ENCODE results near the gene PGLYRP4.

PGLYRP4 gene

DNA sequence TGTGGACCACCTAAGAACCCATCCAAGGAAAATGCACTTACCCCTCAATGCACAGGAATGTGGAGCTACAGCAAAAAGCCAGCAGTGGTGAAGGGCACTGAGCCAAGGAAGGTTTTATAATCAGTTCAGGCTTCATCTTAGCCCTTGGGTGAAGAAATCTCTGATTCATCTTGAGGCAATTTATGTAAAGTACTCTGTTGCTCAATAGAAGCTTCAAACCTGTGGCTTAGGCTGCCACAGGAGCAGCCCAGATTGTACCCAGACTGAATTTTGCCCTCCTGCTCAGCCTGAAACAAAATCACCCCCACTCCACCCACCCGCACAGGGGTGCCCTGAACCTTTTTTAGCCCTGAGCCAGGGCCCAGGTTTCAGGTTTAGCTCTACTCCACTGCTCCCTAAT, 26.9 kb upstream of the PGLYRP4 start, which contains the start of gene S100A12:
S100A12 (minus strand) TSS at position 111 of the 400 bp plus-strand sequence. CDS start 1,029 bp downstream, outside the sequence.
- DNase-seq (ENCODE audit: low read depth in 2 of 2) = no peak

GRCh38 chr1:153374071-153374470, 25.4 kb upstream of the PGLYRP4 start:
- no peak for DNase-seq (ENCODE audit: low read depth in 2 of 2)

GRCh38 chr1:153372571-153372970, 23.9 kb upstream of the PGLYRP4 start:
- no peak for DNase-seq (ENCODE audit: low read depth in 2 of 2)

GRCh38 chr1:153371231-153371630, 22.6 kb upstream of the PGLYRP4 start:
- no peak for DNase-seq (ENCODE audit: low read depth in 2 of 2)

- no peak for DNase-seq (ENCODE audit: low read depth in 2 of 2)
Measured at GRCh38 chr1:153370146-153370545, 21.5 kb upstream of the PGLYRP4 start.

- DNase-seq (ENCODE audit: low read depth in 2 of 2) = no peak
Measured at GRCh38 chr1:153368495-153368894, 19.9 kb upstream of the PGLYRP4 start.

GRCh38 chr1:153367090-153367489, 18.4 kb upstream of the PGLYRP4 start:
- DNase-seq (ENCODE audit: low read depth in 2 of 2) = no peak

- no peak for DNase-seq (ENCODE audit: low read depth in 2 of 2)
Measured at GRCh38 chr1:153366261-153366660, 17.6 kb upstream of the PGLYRP4 start.

- no peak for DNase-seq (ENCODE audit: low read depth in 2 of 2)
Measured at GRCh38 chr1:153365696-153366095, 17.1 kb upstream of the PGLYRP4 start.

GRCh38 chr1:153364766-153365666, 16.4 kb upstream of the PGLYRP4 start:
- no peak for DNase-seq (ENCODE audit: low read depth in 2 of 2)

GRCh38 chr1:153364156-153364555, 15.5 kb upstream of the PGLYRP4 start:
- DNase-seq (ENCODE audit: low read depth in 2 of 2) = no peak

DNA sequence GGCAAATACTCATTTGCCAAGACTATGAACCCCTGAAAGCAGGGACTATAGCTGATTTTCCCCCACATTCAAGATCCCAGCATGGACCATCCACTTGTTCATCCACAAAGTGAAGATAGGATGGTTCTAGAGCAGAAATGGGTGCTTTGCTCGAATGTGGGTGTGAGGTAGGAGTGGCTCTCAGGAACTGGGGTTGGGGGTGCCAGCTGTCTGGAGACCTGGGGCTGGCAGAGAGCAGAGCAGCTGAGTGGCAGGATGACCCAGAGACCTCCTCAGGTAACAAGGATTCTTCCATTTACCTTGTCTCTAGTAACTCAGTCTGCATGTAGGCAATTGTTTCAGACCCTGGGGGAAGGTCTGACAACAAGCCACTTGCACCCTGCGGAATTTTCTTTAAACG, 15.0 kb upstream of the PGLYRP4 start:
- no peak for DNase-seq (ENCODE audit: low read depth in 2 of 2)

DNA sequence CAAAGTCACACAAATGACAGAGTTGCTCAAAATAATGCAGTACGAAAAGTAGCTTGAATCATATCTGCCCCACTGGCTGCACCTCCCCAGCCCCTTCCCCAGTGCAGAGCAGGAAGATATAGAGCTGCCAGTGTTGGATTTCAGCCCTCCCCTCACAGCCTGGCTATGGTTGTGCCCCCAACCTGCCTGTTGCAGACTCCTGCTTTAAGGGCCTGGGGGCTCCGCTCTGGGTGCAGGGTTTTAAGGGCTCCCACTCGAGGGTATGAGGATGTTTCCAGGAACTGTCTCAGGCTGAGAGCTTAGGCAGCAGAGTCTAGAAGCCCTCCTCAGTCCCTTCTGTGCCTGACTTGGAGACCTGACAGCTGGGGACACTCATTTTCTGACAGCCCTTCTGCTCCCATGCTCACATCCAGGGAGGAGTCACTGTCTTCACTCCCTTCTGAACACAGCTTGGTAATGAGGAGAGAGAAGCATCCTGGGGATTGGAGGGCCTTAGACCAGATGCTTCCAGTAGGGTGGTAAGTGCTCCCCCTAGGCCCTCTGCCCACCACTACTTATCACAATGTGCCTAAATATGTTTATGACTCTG, 13.6 kb upstream of the PGLYRP4 start:
- DNase-seq (ENCODE audit: low read depth in 2 of 2) = no peak

GRCh38 chr1:153361480-153362109, 13.0 kb upstream of the PGLYRP4 start:
- DNase-seq (ENCODE audit: low read depth in 2 of 2) = no peak

DNA sequence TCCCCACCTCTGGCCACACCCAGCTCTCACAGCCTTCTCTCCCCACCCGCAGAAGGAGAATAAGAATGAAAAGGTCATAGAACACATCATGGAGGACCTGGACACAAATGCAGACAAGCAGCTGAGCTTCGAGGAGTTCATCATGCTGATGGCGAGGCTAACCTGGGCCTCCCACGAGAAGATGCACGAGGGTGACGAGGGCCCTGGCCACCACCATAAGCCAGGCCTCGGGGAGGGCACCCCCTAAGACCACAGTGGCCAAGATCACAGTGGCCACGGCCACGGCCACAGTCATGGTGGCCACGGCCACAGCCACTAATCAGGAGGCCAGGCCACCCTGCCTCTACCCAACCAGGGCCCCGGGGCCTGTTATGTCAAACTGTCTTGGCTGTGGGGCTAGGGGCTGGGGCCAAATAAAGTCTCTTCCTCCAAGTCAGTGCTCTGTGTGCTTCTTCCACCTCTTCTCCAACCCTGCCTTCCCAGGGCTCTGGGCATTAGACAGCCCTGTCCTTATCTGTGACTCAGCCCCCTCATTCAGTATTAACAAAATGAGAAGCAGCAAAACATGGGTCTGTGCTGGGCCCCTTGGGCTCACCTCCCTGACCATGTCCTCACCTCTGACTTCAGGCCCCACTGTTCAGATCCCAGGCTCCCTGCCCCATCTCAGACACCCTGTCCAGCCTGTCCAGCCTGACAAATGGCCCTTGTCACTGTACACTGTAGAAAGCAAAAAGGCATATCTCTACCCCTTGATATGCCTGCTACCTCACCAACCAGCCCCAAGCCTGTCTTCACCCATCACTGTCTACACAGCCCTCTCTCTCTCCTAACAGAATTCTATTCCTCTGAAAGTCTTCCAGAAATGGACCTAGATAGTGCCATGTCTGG, 12.2 kb upstream of the PGLYRP4 start:
- no peak for DNase-seq (ENCODE audit: low read depth in 2 of 2)

DNA sequence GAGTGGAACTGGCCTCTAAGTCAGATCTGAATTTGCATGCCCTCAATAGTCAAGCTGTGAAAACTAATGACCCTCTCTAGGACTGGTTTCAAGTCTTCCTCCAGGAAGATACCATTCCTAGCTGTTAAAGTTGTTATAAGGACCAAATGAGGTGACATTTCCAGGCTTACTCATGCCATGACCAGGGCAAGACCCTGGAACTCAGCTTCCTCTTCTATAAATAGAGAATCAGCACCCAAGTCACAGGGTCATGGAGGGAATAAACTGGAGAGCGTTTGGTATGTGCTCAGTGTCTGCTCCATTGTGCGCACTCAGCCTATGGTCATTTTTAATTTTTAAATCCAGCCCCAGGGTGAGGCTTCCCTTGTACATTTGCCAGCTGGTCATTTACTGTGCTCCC, 11.5 kb upstream of the PGLYRP4 start:
- no peak for DNase-seq (ENCODE audit: low read depth in 2 of 2)

DNA sequence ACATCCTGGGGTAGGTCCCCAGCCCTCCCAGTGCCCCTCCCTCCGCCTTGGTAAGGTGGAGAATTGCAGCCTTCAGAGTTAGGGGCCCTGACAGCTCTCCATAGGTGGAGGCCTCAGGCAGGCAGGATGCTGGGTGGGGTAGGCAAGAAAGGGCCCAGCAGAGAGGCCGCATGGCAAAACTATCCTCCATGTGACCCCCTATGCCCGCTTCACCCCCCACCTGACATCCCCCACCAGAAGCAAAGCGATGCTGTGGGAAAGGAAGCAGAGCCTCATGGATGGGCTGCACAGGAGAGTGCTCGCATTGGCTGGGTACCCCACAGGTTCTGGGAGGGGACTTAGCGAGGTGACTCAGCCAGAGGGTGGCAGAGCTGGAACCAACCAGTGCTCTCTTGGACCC, 10.6 kb upstream of the PGLYRP4 start:
- no peak for DNase-seq (ENCODE audit: low read depth in 2 of 2)

DNA sequence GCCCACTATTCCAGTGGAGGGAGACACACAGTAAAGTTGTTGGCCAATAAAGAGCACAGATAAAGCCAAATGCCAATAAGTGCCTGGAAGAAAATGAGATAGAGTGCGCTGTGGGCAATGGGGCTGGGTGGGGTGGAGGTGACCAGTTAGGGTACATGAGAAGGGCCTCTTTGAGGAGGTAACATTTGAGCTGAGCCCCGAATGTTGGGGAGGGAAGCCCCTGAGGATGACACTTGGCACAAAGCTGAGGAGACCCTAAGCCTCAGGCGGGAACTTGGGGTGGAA, 10.0 kb upstream of the PGLYRP4 start:
- DNase-seq (ENCODE audit: low read depth in 2 of 2) = no peak

- DNase-seq (ENCODE audit: low read depth in 2 of 2) = no peak
Measured at GRCh38 chr1:153357853-153358690, 9.4 kb upstream of the PGLYRP4 start, which contains the start of gene S100A9. Gene S100A9, plus strand, starts transcription at chr1:153357854. Its CDS starts 430 bp downstream, at chr1:153358284.

DNA sequence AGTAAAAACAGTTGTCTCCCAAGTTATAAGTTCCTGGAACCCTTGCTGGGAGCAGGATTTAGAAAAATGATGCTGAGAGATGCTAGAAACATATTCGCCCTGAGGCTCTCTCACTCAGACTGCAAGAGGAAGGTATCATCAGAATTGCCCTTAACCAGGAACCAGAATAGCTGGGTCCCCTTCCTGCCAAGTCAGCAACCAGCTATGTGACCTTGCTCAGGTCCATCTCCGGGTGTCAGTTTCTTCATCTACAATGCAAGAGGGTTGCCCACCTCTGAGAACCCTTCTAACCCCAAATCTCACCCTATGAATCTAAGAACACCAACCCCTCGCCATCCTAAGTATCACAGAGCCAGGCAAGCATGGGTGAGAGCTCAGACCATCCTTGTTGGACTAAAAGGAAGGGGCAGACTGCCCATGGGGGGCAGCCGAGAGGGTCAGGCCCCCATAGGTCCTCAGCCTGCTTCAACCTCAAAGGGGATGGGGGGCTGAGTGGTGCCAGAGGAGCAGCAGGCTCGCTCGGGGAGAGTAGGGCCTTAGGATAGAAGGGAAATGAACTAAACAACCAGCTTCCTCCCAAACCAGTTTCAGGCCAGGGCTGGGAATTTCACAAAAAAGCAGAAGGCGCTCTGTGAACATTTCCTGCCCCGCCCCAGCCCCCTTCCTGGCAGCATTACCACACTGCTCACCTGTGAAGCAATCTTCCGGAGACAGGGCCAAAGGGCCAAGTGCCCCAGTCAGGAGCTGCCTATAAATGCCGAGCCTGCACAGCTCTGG, 8.6 kb upstream of the PGLYRP4 start:
- no peak for DNase-seq (ENCODE audit: low read depth in 2 of 2)

Measured in stimulated activated CD4-positive, alpha-beta T cell treated with anti-CD3 and anti-CD28 coated beads, Interleukin-15, amount 100 ng/mL, for 48 hours (primary cell).